WTC11 (cell line): ENCODE measurements around the gene FTCD. TPM values are rescaled to one million over a fixed set of nuclear protein-coding genes. Genes with fewer than 3 reads are reported as not detected.

Experiments
- ATAC-seq: fragments of 200-7000 bp; cut with Tn5 transposase; 2 replicates; pipeline ENCODE4 v1.10.0; 2021; ENCODE audit warnings: mild to moderate bottlenecking, moderate library complexity
- CTCF ChIA-PET: fragments of 300-600 bp; sonication (Branson Sonifier 250); formaldehyde crosslinking; loops from one replicate; lab custom pipeline; 2021; ENCODE audit warnings: antibody characterized with exemption; lab: Charles Lee
- POLR2A ChIA-PET: fragments of 350-600 bp; sonication (Branson Sonifier 250); formaldehyde crosslinking; loops from one replicate; lab custom pipeline; 2021; ENCODE audit warnings: antibody characterized with exemption; lab: Charles Lee
- DNase-seq: peaks from one replicate; pipeline ENCODE4 v3.0.0; 2021; ENCODE audit warnings: low spot score
- H3K27ac Mint-ChIP-seq: 2 replicates; pipeline ENCODE4 v1.8.0; 2021; ENCODE audit warnings: mixed read lengths
- H3K27me3 Mint-ChIP-seq: 2 replicates; pipeline ENCODE4 v1.8.0; 2021; ENCODE audit warnings: low read depth, mild to moderate bottlenecking, moderate library complexity, mixed read lengths
- H3K36me3 Mint-ChIP-seq: 2 replicates; pipeline ENCODE4 v1.8.0; 2021; ENCODE audit warnings: mixed read lengths
- H3K4me1 Mint-ChIP-seq: 2 replicates; pipeline ENCODE4 v1.8.0; 2022; ENCODE audit warnings: mixed read lengths
- H3K4me3 Mint-ChIP-seq: 2 replicates; pipeline ENCODE4 v1.8.0; 2021; ENCODE audit warnings: mild to moderate bottlenecking, moderate library complexity, mixed read lengths
- H3K9me3 Mint-ChIP-seq: 2 replicates; pipeline ENCODE4 v1.8.0; 2021; ENCODE audit warnings: mixed read lengths
- CREB1 ChIP-seq: sonication (generic); formaldehyde crosslinking; IDR thresholded peaks from 2 replicates; pipeline ENCODE4 v1.8.0; 2023; ENCODE audit warnings: mild to moderate bottlenecking, missing genetic modification reagents
- FOXK1 ChIP-seq: sonication (generic); formaldehyde crosslinking; IDR thresholded peaks from 2 replicates; pipeline ENCODE4 v1.8.0; 2022; ENCODE audit warnings: mild to moderate bottlenecking, moderate library complexity, missing genetic modification reagents
- GABPB1 ChIP-seq: sonication (generic); formaldehyde crosslinking; IDR thresholded peaks from 2 replicates; pipeline ENCODE4 v1.8.1; 2023; ENCODE audit warnings: mild to moderate bottlenecking, missing genetic modification reagents
- GRHL2 ChIP-seq: fragments of 250-450 bp; sonication (Bioruptor Pico); IDR thresholded peaks from 2 replicates; pipeline ENCODE4 v1.8.0; 2022; ENCODE audit warnings: mild to moderate bottlenecking, moderate library complexity; ENCODE audit not compliant: insufficient replicate concordance, severe bottlenecking
- HMGA2 ChIP-seq: fragments of 250-450 bp; sonication (Bioruptor Pico); IDR thresholded peaks from 2 replicates; pipeline ENCODE4 v1.4.0; 2021; ENCODE audit warnings: mild to moderate bottlenecking, moderate library complexity
- JAZF1 ChIP-seq: fragments of 250-450 bp; sonication (Bioruptor Pico); IDR thresholded peaks from 2 replicates; pipeline ENCODE4 v1.9.0; 2021; ENCODE audit warnings: moderate library complexity, mild to moderate bottlenecking, inconsistent platforms
- NR1H2 ChIP-seq: sonication (generic); formaldehyde crosslinking; IDR thresholded peaks from 2 replicates; pipeline ENCODE4 v1.9.0; 2021; ENCODE audit warnings: mild to moderate bottlenecking, moderate library complexity, missing genetic modification reagents
- RELA ChIP-seq: sonication (generic); formaldehyde crosslinking; IDR thresholded peaks from 2 replicates; pipeline ENCODE4 v1.8.1; 2022; ENCODE audit warnings: missing genetic modification reagents, mild to moderate bottlenecking, borderline replicate concordance
- RORB ChIP-seq: fragments of 250-450 bp; sonication (Bioruptor Pico); IDR thresholded peaks from 2 replicates; pipeline ENCODE4 v1.9.0; 2021; ENCODE audit warnings: mild to moderate bottlenecking
- SOX15 ChIP-seq: fragments of 250-450 bp; sonication (Bioruptor Pico); IDR thresholded peaks from 2 replicates; pipeline ENCODE4 v1.9.0; 2021; ENCODE audit warnings: mild to moderate bottlenecking
- ZNF219 ChIP-seq: sonication (generic); formaldehyde crosslinking; IDR thresholded peaks from 2 replicates; pipeline ENCODE4 v1.8.0; 2023; ENCODE audit warnings: missing genetic modification reagents, mild to moderate bottlenecking, borderline replicate concordance
- ZNF232 ChIP-seq: sonication (generic); formaldehyde crosslinking; IDR thresholded peaks from 2 replicates; pipeline ENCODE4 v1.8.0; 2022; ENCODE audit warnings: mild to moderate bottlenecking, missing genetic modification reagents
- ZNF423 ChIP-seq: fragments of 250-450 bp; sonication (Bioruptor Pico); IDR thresholded peaks from 2 replicates; pipeline ENCODE4 v2.1.2; 2022; ENCODE audit warnings: mild to moderate bottlenecking, moderate library complexity
- total RNA-seq: library from RNA; stranded (reverse); gene quantifications from 3 replicates; pipeline ENCODE4 v1.2.3, GENCODE V29; 2021
- TF ChIP-seq, protein P1 (sequence below): sonication (generic); formaldehyde crosslinking; IDR thresholded peaks from 2 replicates; pipeline ENCODE4 v1.8.1; 2022; ENCODE audit warnings: mild to moderate bottlenecking, moderate library complexity, missing genetic modification reagents
- TF ChIP-seq, protein P2 (sequence below): fragments of 250-450 bp; sonication (Bioruptor Pico); IDR thresholded peaks from 2 replicates; pipeline ENCODE4 v1.9.0; 2021; ENCODE audit warnings: mild to moderate bottlenecking, borderline replicate concordance
- TF ChIP-seq, protein P3 (sequence below): fragments of 250-450 bp; sonication (Bioruptor Pico); IDR thresholded peaks from 2 replicates; pipeline ENCODE4 v2.1.2; 2022; ENCODE audit warnings: mild to moderate bottlenecking, moderate library complexity
- TF ChIP-seq, protein P4 (sequence below): sonication (generic); formaldehyde crosslinking; IDR thresholded peaks from 2 replicates; pipeline ENCODE4 v1.8.1; 2023; ENCODE audit warnings: mild to moderate bottlenecking, moderate library complexity, missing genetic modification reagents
- TF ChIP-seq, protein P5 (sequence below): sonication (generic); formaldehyde crosslinking; IDR thresholded peaks from 2 replicates; pipeline ENCODE4 v1.8.1; 2022; ENCODE audit warnings: low read depth, mild to moderate bottlenecking, moderate library complexity, missing genetic modification reagents, borderline replicate concordance

FTCD gene
- total RNA-seq, 1 experiment from 2014 or later = 6.1 TPM

DNA sequence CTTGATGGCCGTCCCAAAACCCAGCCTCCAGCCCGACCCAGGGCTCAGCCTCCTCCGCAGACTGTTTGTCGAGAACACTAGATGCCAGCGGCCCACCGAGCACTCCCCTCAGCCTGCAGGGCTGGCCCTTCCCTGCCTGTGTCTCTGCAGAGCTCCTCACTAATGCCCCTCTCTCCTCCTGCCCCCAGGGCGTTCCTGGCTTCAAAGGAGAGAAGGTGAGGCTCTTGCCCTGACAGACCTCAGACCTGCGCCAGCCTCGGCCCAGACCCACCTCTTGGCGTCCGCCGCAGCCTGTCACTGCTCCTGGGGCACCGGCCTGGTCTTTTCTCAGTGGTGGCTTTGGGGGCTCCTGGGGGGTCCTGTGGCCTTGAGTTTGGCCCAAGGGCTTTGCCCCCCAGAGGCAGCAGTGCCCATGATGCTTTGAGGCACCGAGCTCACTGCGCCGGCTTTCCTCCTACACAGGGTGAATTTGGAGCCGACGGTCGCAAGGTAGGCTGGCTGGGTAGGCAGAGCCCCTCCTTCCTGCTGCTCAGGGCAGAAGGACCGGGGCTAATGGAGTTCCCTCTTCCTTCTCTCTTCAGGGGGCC, 39.1 kb downstream of the FTCD start:
- POLR2A ChIA-PET = no interaction called here
- Mint-ChIP-seq H3K9me3 (peaks cover 6% of the 10 kb centered on the region; the same call in 1 of the 2 replicates), H3K27me3 (no peaks in the 10 kb centered on the region), H3K36me3 (peaks cover 36% of the 10 kb centered on the region), H3K27ac (no peak overlapping the region), H3K4me1 (no peaks in the 10 kb centered on the region), H3K4me3 (no peak overlapping the region)
- TF ChIP-seq, protein P1, sequence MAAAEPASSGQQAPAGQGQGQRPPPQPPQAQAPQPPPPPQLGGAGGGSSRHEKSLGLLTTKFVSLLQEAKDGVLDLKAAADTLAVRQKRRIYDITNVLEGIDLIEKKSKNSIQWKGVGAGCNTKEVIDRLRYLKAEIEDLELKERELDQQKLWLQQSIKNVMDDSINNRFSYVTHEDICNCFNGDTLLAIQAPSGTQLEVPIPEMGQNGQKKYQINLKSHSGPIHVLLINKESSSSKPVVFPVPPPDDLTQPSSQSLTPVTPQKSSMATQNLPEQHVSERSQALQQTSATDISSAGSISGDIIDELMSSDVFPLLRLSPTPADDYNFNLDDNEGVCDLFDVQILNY (CRISPR knock-in tag) = no peak
- no peak for TF ChIP-seq FOXK1 (CRISPR knock-in tag)
- TF ChIP-seq, protein P2, sequence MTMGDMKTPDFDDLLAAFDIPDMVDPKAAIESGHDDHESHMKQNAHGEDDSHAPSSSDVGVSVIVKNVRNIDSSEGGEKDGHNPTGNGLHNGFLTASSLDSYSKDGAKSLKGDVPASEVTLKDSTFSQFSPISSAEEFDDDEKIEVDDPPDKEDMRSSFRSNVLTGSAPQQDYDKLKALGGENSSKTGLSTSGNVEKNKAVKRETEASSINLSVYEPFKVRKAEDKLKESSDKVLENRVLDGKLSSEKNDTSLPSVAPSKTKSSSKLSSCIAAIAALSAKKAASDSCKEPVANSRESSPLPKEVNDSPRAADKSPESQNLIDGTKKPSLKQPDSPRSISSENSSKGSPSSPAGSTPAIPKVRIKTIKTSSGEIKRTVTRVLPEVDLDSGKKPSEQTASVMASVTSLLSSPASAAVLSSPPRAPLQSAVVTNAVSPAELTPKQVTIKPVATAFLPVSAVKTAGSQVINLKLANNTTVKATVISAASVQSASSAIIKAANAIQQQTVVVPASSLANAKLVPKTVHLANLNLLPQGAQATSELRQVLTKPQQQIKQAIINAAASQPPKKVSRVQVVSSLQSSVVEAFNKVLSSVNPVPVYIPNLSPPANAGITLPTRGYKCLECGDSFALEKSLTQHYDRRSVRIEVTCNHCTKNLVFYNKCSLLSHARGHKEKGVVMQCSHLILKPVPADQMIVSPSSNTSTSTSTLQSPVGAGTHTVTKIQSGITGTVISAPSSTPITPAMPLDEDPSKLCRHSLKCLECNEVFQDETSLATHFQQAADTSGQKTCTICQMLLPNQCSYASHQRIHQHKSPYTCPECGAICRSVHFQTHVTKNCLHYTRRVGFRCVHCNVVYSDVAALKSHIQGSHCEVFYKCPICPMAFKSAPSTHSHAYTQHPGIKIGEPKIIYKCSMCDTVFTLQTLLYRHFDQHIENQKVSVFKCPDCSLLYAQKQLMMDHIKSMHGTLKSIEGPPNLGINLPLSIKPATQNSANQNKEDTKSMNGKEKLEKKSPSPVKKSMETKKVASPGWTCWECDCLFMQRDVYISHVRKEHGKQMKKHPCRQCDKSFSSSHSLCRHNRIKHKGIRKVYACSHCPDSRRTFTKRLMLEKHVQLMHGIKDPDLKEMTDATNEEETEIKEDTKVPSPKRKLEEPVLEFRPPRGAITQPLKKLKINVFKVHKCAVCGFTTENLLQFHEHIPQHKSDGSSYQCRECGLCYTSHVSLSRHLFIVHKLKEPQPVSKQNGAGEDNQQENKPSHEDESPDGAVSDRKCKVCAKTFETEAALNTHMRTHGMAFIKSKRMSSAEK (CRISPR knock-in tag) = no peak
- TF ChIP-seq CREB1 = no peak
- no peak for TF ChIP-seq GABPB1 (CRISPR knock-in tag)
- CTCF ChIA-PET = interaction anchor here (1.2 to 2.2 kb wide), 2 partner anchors 27 to 37 kb away, joined by 3 to 6 read pairs; no protein-coding TSS in a partner anchor
- DNase-seq (peak; percentile 10), ATAC-seq (no peak)

DNA sequence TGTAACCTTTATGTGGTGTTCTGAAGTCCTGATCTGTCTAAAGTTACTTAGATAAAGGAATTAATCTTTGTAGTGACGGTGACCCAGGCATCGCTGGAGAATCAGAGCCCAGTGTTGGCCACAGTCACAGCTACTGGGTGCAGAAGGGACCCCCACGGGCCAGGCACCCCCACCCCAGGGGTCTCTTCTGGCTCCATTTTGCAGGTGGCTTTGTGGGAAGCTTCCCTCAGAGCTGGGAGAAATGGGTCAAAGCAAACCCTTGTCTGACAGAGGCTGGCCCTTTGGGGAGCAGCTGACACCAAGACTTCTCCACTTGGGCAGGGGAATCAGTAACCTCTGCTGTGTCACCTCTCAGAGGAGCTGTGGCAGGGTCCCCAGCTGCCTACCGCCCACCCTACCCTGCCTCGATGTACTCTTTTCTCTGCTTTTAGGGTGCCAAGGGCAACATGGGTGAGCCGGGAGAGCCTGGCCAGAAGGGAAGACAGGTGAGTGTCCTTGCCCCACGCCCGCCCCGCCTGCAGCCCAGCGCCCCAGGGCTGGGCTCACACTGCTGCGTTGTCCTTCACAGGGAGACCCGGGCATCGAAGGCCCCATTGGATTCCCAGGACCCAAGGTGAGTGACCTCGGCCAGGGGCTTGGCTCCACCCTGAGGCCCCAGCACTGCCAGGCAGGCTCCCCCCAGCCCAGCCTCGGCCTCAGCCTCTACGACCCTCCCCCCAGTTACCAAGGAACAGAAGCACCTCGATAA, 39.8 kb downstream of the FTCD start:
- no peak for ATAC-seq
- Mint-ChIP-seq H3K27me3 (no peaks in the 10 kb centered on the region), H3K4me1 (no peaks in the 10 kb centered on the region), H3K36me3 (peaks cover 36% of the 10 kb centered on the region), H3K4me3 (no peak overlapping the region), H3K9me3 (peaks cover 6% of the 10 kb centered on the region; the same call in 1 of the 2 replicates), H3K27ac (no peak overlapping the region)
- CTCF ChIA-PET = interaction anchor here (2.2 kb wide), 1 partner anchor 28 kb away, joined by 6 read pairs; no protein-coding TSS in a partner anchor
- peak; percentile 5 for DNase-seq
- TF ChIP-seq FOXK1 (CRISPR knock-in tag) (no peak), RELA (CRISPR knock-in tag) (no peak), ZNF423 (CRISPR knock-in tag) (no peak)
- TF ChIP-seq, protein P3, sequence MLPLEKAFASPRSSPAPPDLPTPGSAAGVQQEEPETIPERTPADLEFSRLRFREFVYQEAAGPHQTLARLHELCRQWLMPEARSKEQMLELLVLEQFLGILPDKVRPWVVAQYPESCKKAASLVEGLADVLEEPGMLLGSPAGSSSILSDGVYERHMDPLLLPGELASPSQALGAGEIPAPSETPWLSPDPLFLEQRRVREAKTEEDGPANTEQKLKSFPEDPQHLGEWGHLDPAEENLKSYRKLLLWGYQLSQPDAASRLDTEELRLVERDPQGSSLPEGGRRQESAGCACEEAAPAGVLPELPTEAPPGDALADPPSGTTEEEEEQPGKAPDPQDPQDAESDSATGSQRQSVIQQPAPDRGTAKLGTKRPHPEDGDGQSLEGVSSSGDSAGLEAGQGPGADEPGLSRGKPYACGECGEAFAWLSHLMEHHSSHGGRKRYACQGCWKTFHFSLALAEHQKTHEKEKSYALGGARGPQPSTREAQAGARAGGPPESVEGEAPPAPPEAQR (CRISPR knock-in tag) = no peak
- TF ChIP-seq, protein P4, sequence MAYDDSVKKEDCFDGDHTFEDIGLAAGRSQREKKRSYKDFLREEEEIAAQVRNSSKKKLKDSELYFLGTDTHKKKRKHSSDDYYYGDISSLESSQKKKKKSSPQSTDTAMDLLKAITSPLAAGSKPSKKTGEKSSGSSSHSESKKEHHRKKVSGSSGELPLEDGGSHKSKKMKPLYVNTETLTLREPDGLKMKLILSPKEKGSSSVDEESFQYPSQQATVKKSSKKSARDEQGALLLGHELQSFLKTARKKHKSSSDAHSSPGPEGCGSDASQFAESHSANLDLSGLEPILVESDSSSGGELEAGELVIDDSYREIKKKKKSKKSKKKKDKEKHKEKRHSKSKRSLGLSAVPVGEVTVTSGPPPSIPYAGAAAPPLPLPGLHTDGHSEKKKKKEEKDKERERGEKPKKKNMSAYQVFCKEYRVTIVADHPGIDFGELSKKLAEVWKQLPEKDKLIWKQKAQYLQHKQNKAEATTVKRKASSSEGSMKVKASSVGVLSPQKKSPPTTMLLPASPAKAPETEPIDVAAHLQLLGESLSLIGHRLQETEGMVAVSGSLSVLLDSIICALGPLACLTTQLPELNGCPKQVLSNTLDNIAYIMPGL (CRISPR knock-in tag) = no peak
- POLR2A ChIA-PET = no interaction called here

DNA sequence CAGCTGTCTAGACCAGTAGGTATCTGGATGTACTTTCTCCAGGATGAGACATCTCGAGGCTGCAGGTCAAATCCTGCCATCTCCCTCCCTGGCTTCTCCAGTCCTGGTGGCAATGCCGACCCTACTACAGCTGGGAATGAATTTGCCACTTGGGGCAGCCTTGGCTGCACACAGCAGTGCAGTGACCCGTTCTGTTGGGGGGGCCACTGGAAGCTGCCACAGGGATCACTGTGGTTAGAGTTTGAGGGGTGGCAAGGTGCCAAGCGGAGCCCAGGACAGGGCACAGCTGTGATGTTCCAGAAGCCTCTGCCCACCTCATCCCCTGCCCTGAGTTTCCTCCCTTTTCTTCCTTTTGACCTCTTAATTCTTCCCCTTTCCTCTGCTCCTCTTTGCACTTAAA, 40.4 kb downstream of the FTCD start:
- TF ChIP-seq JAZF1 = no peak
- TF ChIP-seq CREB1 = no peak
- no peak for TF ChIP-seq NR1H2
- no peak for TF ChIP-seq GRHL2
- no peak for TF ChIP-seq ZNF423 (CRISPR knock-in tag)
- no peak for TF ChIP-seq HMGA2 (CRISPR knock-in tag)
- no peak for TF ChIP-seq RORB
- TF ChIP-seq, protein P5, sequence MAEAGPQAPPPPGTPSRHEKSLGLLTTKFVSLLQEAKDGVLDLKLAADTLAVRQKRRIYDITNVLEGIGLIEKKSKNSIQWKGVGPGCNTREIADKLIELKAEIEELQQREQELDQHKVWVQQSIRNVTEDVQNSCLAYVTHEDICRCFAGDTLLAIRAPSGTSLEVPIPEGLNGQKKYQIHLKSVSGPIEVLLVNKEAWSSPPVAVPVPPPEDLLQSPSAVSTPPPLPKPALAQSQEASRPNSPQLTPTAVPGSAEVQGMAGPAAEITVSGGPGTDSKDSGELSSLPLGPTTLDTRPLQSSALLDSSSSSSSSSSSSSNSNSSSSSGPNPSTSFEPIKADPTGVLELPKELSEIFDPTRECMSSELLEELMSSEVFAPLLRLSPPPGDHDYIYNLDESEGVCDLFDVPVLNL (CRISPR knock-in tag) = no peak
- no peak for TF ChIP-seq ZNF219
- TF ChIP-seq ZNF232 (CRISPR knock-in tag) = no peak
- no peak for TF ChIP-seq SOX15 (CRISPR knock-in tag)
- Mint-ChIP-seq H3K27ac (no peak overlapping the region), H3K4me1 (no peaks in the 10 kb centered on the region), H3K27me3 (no peaks in the 10 kb centered on the region), H3K9me3 (peaks cover 6% of the 10 kb centered on the region; the same call in 1 of the 2 replicates), H3K36me3 (peaks cover 36% of the 10 kb centered on the region), H3K4me3 (no peak overlapping the region)
- CTCF ChIA-PET = no interaction called here
- ATAC-seq (no peak), DNase-seq (no peak)
- POLR2A ChIA-PET = no interaction called here
